DMS53 treated with DMSO at 0.1 percent for 48 hours (cell line): ENCODE results near the gene ST6GALNAC1.
A peak's percentile ranks its signal among the peaks of the same experiment; 100 is the strongest.
"Not testable (repeated sequence)": the region's sequence is repeated elsewhere in the genome, so short reads cannot be mapped to it uniquely, and the experiment has no call there.

Experiments
- DNase-seq: peaks from one replicate; lab custom pipeline; 2025; ENCODE audit not compliant: unreplicated experiment; lab: John Stamatoyannopoulos, UW

ST6GALNAC1 gene

GRCh38 chr17:76612977-76613851 lies 30.3 kb downstream of the ST6GALNAC1 start:
- no peak for DNase-seq

DNA sequence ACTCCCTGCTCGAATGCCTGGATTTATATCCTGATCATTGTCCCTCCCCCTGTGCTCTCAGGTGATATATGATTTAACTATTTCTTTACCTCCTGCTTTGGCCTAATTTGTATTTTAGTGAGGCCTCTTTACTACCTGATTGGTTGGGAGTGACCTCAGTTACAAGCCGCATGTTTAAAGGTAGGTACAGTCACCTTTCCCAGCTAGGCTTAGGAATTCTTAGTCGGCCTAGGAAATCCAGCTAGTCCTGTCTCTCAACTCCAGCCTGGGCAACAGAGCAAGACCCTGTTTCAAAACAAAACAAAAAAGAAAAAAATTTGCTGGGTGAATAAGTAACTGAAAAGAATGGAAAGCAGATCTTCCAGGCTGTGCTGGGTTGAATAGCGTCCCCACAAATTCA lies 31.1 kb downstream of the ST6GALNAC1 start:
- DNase-seq = no peak

DNA sequence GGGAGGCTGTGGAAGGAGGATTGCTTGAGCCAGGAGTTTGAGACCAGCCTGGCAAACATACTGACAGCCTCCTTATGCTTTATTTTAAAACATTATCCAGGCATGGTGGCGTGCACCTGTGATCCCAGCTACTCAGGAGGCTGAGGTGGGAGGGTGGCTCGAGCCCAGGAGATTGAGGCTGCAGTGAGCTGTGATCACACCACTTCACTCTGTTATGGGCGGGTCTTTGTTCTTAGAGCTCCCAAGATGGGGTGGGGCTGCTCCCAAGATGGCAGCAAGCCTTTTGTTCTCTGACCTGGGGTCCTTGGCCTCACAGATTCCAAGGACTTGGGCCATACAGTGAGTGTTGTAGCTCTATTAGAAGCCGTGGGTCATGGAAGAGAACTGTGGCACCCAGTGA lies 31.8 kb downstream of the ST6GALNAC1 start:
- no peak for DNase-seq

GRCh38 chr17:76611080-76611749 lies 32.3 kb downstream of the ST6GALNAC1 start:
- DNase-seq = not testable (repeated sequence)

GRCh38 chr17:76606685-76607084 lies 36.9 kb downstream of the ST6GALNAC1 start:
- DNase-seq = not testable (repeated sequence)

DNA sequence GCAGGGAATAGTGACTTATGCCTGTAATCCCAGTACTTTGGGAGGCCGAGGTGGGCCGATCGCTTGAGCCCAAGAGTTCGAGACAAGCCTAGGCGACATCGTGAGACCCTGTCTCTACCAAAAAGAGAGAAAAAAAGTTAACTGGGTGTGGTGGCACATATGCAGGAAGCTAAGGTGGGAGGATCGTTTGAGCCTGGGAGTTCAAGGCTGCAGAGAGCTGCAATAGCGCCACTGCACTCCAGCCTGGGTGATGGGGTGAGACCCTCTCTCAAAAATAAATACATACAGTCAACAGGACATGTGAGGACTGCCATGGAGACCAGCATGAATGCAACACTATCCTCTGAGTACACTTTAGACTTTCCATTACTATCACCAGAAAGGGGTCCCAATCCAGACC lies 42.5 kb downstream of the ST6GALNAC1 start:
- DNase-seq = no peak

DNA sequence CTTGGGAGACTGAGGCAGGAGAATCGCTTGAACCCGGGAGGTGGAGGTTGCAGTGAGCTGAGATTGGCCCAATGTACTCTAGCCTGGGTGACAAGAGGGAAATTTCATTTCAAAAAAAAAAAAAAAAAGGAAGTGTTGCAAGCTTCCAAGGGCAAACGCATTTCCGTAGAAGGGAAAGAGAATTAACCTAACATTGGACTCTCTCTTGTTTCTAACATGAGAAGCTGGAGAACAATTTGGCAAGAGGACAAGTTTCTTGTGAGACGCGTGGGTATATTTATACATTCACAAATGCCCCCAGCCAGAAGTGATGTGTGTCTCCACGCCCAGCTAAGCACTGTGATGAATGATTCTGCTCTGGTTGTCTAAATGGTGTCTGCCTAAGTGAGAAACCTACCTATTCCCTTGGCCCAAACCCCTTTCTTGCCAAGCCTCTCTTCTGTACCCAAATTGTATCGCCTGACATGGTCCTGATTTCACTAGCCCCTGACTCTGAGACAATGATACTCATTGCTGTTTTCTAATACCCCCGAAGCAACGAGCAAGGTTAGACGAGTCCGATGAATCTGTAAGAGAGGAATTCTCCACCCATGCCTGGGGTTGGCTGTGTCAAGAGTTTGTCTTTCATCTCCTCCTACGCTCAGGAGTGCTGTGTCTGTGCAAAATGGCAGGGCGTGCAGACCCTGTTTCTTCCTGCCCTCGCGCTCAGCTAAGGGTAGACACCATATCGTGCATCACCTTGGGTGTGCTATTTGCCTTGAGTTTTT lies 43.7 kb downstream of the ST6GALNAC1 start:
- DNase-seq = no peak

DNA sequence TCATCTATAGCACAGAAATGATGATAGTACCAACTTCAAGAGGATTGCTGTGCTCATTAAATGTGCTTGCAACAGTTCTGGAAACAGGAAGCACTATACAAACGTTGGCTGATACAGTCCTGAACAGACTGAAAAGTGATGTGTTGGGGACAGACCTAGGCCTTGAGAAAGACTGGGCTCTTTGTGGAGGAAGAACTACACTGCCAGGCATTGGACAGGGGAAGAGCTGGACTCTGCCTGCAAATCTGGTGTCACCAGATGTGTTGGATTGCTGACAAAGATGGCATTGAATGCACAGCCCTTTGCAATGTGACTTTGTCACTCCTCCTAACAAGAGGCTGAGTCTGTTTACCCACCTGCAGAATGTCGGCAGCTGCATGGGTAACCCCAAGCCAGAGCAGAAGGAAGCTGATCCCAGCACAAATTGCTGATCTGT lies 45.5 kb downstream of the ST6GALNAC1 start:
- DNase-seq = peak; percentile 79

GRCh38 chr17:76597156-76598003 lies 46.2 kb downstream of the ST6GALNAC1 start:
- no peak for DNase-seq

GRCh38 chr17:76594690-76595089 lies 48.9 kb downstream of the ST6GALNAC1 start:
- DNase-seq = no peak

GRCh38 chr17:76593959-76594358 lies 49.6 kb downstream of the ST6GALNAC1 start:
- DNase-seq = no peak

DNA sequence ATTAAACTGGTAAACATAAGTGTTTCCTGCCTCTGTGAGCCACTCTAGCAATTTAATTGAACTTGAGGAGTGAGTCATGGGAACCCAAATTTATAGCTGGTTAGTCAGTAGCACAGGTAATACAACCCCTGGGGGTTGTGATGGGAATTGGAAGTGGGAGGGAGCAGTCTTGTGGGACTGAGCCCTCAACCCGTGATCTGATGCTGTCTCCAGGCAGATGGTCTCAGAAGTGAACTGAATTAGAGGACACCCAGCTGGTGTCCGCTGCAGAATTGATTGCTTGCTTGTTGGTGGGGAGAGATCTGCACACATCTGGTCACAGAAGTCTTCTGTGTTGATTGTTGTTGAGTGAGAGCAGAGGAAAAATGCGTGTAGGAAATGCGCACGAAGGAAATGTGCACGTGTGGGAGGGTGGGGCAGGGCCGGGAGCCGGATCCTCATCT lies 50.2 kb downstream of the ST6GALNAC1 start:
- DNase-seq = no peak

DNA sequence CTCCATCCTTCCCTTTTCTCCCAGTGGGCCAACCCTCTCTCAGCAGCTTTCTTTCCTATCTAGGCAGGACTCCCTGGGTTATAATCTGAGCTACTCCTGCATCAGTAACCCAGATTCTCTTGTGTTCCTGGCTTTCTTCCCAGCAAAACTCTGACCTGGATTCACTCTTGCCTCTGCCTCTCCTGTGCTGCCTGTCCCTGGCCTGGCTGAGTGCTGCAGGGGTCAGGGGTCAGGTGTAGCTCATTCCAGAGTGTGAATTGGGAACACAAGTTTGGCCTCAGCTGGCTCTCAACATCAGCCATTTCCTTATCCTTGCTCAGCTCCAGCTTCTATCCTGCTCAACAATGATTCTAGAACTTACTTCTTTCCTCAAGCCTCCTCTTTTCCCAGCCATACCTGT lies 55.4 kb downstream of the ST6GALNAC1 start:
- DNase-seq = no peak

DNA sequence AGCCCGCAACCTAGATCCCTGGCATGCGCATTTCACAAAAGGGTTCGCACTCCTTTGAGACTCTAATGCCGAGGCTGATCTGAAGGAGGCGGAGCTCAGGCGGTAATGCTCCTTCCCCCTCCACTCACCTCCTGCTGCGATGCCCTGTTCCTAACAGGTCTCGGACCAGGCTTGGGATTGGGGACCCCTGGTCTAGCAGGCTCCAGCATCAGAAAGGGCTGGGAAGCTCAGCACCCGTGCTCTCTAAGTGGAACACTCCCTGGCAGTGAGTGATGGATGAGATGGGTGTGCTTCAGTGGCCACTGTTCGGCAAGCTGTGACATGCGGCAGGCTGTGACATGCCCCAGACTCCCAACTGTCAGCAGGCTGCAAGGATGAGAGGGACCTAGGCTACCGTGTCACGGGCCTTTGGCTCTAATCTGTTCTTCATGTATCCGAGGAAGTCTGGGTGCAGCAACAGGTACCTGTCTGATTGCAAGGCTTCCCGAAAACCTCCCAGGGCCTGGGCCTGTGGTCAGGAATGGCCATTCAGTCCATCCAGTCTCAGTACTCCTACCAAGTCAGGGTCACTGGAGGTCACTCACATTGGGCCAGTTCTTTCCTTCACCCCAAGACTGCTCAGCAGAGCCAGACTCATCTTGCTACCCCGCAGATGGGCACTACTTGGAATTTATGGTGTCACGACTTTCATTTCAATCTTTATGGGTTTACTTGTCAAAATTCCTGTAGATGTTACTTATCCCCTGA lies 56.6 kb downstream of the ST6GALNAC1 start:
- no peak for DNase-seq

GRCh38 chr17:76585649-76586593 lies 57.6 kb downstream of the ST6GALNAC1 start, which contains the start of gene ST6GALNAC2:
ST6GALNAC2 (minus strand) TSS chr17:76585860; CDS start chr17:76585808, 52 bp downstream.
- peak; percentile 52 for DNase-seq

DNA sequence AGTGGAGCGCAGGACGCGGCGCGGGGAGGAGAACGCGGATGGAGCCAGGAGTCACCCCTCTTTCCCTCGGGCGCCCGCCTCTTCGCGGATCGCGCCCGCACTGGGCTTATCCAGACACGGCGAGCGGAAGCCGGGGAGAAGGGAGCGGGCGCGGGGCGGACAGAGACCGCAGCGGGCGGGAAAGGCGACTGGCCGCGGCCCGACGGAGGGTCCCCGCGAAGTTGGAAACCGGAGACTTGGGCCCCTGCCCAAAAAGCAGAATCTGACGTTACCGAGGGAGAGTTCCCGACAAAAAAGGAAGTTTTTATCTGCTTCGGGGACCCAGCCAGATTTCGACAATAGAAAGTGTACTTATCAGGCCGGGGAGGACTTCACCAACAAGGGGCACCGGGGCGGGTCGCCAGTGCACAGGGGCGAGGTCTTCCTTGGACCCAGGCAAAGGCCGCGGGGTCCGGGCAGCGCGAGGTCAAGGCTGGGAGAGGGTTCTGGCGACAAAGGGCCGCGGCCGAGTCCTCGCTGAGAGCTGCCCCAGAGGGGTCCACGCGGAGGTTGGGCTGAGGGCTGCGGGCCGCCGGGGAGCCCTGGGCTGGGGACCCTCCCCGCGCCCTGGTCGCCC lies 58.4 kb downstream of the ST6GALNAC1 start:
- DNase-seq = no peak

DNA sequence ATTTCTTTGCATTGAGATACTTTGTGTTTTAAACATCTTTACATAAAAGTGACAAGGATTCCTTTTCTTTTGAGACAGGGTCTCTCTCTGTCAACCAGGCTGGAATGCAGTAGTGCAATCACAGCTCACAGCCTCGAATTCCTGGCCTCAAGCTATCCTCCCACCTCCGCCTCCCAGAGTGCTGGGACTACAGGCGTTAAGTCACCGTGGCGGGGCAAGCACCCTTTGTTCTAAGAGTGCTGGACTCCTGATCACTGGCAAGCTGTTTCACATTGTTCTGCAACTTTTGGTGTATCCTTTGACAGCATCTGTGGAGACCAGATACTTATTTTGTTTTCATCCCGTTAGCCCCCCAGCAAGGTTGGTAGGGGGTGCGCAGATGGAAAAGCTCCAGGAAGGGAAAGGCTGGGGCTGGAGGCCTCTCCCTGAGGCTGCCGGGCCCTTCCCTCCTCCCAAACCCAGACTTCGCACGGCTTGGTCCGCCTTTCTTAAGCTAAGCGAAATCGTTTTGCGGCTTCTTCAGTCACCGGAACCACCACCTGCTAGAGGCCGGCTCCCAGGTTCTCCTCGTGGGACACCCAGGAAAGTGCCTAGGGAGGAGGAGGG lies 59.0 kb downstream of the ST6GALNAC1 start:
- DNase-seq = no peak

- DNase-seq = no peak
Observed at GRCh38 chr17:76582660-76583059, 60.9 kb downstream of the ST6GALNAC1 start.
